HG02759 (cell line): ENCODE results near the gene PARP2.
"Not testable (repeated sequence)": the region's sequence is repeated elsewhere in the genome, so short reads cannot be mapped to it uniquely, and the experiment has no call there.

Experiments
- ATAC-seq: cut with Tn5 transposase; IDR thresholded peaks from one replicate; pipeline ENCODE4 v1.9.1; 2021; ENCODE audit warnings: mild to moderate bottlenecking, moderate library complexity; ENCODE audit not compliant: unreplicated experiment

Gene PARP2

GRCh38 chr14:20343092-20343861 lies at the start of gene PARP2:
PARP2 (plus strand) TSS chr14:20343635; CDS start chr14:20343642, 7 bp downstream.
- peak; percentile 93 for ATAC-seq

GRCh38 chr14:20294636-20295035 lies 48.8 kb upstream of the PARP2 start:
- ATAC-seq = no peak

- ATAC-seq = peak; percentile 96
Observed at GRCh38 chr14:20295067-20295466, 48.4 kb upstream of the PARP2 start.

- no peak for ATAC-seq
Observed at GRCh38 chr14:20302042-20302755, 41.2 kb upstream of the PARP2 start.

- peak; percentile 98 for ATAC-seq
Observed at GRCh38 chr14:20305265-20306078, 38.0 kb upstream of the PARP2 start, which contains the start of gene TTC5. TTC5 (minus strand) TSS chr14:20305951; CDS start chr14:20305937, 14 bp downstream.

GRCh38 chr14:20306079-20306423 lies 37.4 kb upstream of the PARP2 start:
- ATAC-seq = no peak

GRCh38 chr14:20314026-20314425 lies 29.4 kb upstream of the PARP2 start:
- ATAC-seq = no peak

- no peak for ATAC-seq
Observed at GRCh38 chr14:20317720-20318119, 25.7 kb upstream of the PARP2 start.

GRCh38 chr14:20327005-20327869 lies 16.2 kb upstream of the PARP2 start:
- ATAC-seq = peak; percentile 57

- ATAC-seq = no peak
Observed at GRCh38 chr14:20328705-20329104, 14.7 kb upstream of the PARP2 start.

GRCh38 chr14:20329355-20329754 lies 14.1 kb upstream of the PARP2 start:
- no peak for ATAC-seq

- no peak for ATAC-seq
Observed at GRCh38 chr14:20331053-20331613, 12.3 kb upstream of the PARP2 start.

GRCh38 chr14:20332431-20332787 lies 11.0 kb upstream of the PARP2 start:
- ATAC-seq = no peak

- ATAC-seq = peak; percentile 98
Observed at GRCh38 chr14:20332788-20333493, 10.5 kb upstream of the PARP2 start, which contains the start of gene CCNB1IP1. CCNB1IP1 (minus strand) TSS chr14:20333279; CDS start chr14:20316523, 16,756 bp downstream.

- no peak for ATAC-seq
Observed at GRCh38 chr14:20333494-20333841, 10.0 kb upstream of the PARP2 start.

- ATAC-seq = no peak
Observed at GRCh38 chr14:20334017-20334416, 9.4 kb upstream of the PARP2 start.

GRCh38 chr14:20341032-20341431 lies 2.4 kb upstream of the PARP2 start:
- ATAC-seq = not testable (repeated sequence)

- no peak for ATAC-seq
Observed at GRCh38 chr14:20341646-20342045, 1.8 kb upstream of the PARP2 start.

GRCh38 chr14:20343862-20344220 lies 406 bp downstream of the PARP2 start:
- ATAC-seq = no peak

GRCh38 chr14:20345366-20345765 lies 1.9 kb downstream of the PARP2 start:
- no peak for ATAC-seq
